DOHH2 (cell line): ENCODE data around the gene SENP5.
A peak's percentile ranks its signal among the peaks of the same experiment; 100 is the strongest.

ENCODE experiments used
- H3F3A ChIP-seq: fragments of 200-600 bp; sonication (generic), shearing (Covaris generic); 2 replicates; pipeline ENCODE4 v1.6.0; 2016; ENCODE audit warnings: antibody characterized with exemption, mild to moderate bottlenecking; ENCODE audit not compliant: control insufficient read depth, insufficient read depth
- H3K27ac ChIP-seq: fragments of 200-600 bp; sonication (generic); 2 replicates; pipeline ENCODE4 v1.5.1; 2014; ENCODE audit warnings: low read depth, mild to moderate bottlenecking, low read length, moderate library complexity
- H3K27me3 ChIP-seq: fragments of 200-600 bp; sonication (generic); 2 replicates; pipeline ENCODE4 v1.6.1; 2014; ENCODE audit warnings: mild to moderate bottlenecking, low read length, mixed read lengths; ENCODE audit not compliant: control insufficient read depth
- H3K36me3 ChIP-seq: fragments of 200-600 bp; sonication (generic); 2 replicates; pipeline ENCODE4 v1.6.1; 2014; ENCODE audit warnings: mild to moderate bottlenecking, low read length, moderate library complexity, mixed read lengths; ENCODE audit not compliant: control insufficient read depth
- H3K4me1 ChIP-seq: fragments of 200-600 bp; sonication (generic); 2 replicates; pipeline ENCODE4 v1.6.1; 2014; ENCODE audit warnings: mild to moderate bottlenecking, low read length, mixed read lengths; ENCODE audit not compliant: control insufficient read depth
- H3K4me2 ChIP-seq: fragments of 200-600 bp; sonication (generic); 2 replicates; pipeline ENCODE4 v1.6.0; 2014; ENCODE audit warnings: mild to moderate bottlenecking, low read length, moderate library complexity
- H3K4me3 ChIP-seq: fragments of 200-600 bp; sonication (generic); 2 replicates; pipeline ENCODE4 v1.5.1; 2014; ENCODE audit warnings: mild to moderate bottlenecking, low read length, mixed read lengths
- H3K79me2 ChIP-seq: fragments of 200-600 bp; sonication (generic); 2 replicates; pipeline ENCODE4 v1.6.1; 2014; ENCODE audit warnings: mild to moderate bottlenecking, low read length, mixed read lengths; ENCODE audit not compliant: control insufficient read depth
- H3K9me2 ChIP-seq: fragments of 200-600 bp; sonication (generic); replicated peaks from 2 replicates; pipeline ENCODE4 v1.6.1; 2014; ENCODE audit warnings: mild to moderate bottlenecking, low read length, mixed read lengths; ENCODE audit not compliant: control insufficient read depth
- H3K9me3 ChIP-seq: fragments of 200-600 bp; sonication (generic); 2 replicates; pipeline ENCODE4 v1.6.1; 2014; ENCODE audit warnings: antibody characterized with exemption, low read length, mixed read lengths; ENCODE audit not compliant: control insufficient read depth, insufficient read depth
- H4K20me1 ChIP-seq: fragments of 200-600 bp; sonication (generic); 2 replicates; pipeline ENCODE4 v1.6.0; 2014; ENCODE audit warnings: low read depth, mild to moderate bottlenecking, antibody characterized with exemption, low read length, moderate library complexity; ENCODE audit not compliant: control insufficient read depth, insufficient read depth
- EZH2phosphoT487 ChIP-seq: fragments of 200-600 bp; sonication (generic); IDR thresholded peaks from 2 replicates; pipeline ENCODE4 v1.6.1; 2017; ENCODE audit warnings: borderline replicate concordance, mild to moderate bottlenecking, antibody characterized with exemption, low read length, moderate library complexity, mixed read lengths
- TF ChIP-seq, protein P1 (sequence below): fragments of 200-600 bp; sonication (generic); IDR thresholded peaks from one replicate; pipeline ENCODE4 v1.5.1; 2014; ENCODE audit warnings: antibody characterized with exemption, mild to moderate bottlenecking, low read depth, low read length; ENCODE audit not compliant: poor library complexity, severe bottlenecking

SENP5 gene

GRCh38 chr3:196920733-196921132 is 53.0 kb downstream of the SENP5 start:
- Histone ChIP-seq H3K36me3 (peaks cover 26% of the 10 kb centered on the region), H3K9me2 (no peaks in the 10 kb centered on the region)
- TF ChIP-seq, protein P1, sequence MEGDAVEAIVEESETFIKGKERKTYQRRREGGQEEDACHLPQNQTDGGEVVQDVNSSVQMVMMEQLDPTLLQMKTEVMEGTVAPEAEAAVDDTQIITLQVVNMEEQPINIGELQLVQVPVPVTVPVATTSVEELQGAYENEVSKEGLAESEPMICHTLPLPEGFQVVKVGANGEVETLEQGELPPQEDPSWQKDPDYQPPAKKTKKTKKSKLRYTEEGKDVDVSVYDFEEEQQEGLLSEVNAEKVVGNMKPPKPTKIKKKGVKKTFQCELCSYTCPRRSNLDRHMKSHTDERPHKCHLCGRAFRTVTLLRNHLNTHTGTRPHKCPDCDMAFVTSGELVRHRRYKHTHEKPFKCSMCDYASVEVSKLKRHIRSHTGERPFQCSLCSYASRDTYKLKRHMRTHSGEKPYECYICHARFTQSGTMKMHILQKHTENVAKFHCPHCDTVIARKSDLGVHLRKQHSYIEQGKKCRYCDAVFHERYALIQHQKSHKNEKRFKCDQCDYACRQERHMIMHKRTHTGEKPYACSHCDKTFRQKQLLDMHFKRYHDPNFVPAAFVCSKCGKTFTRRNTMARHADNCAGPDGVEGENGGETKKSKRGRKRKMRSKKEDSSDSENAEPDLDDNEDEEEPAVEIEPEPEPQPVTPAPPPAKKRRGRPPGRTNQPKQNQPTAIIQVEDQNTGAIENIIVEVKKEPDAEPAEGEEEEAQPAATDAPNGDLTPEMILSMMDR = no peak
- no peak for TF ChIP-seq EZH2phosphoT487

GRCh38 chr3:196927571-196928453 is 60.1 kb downstream of the SENP5 start:
- Histone ChIP-seq H3K27ac (no peak overlapping the region), H3K9me3 (no peaks in the 10 kb centered on the region), H4K20me1 (no peaks in the 10 kb centered on the region), H3K4me1 (peaks cover 24% of the 10 kb centered on the region), H3K4me2 (no peak overlapping the region), H3K27me3 (no peaks in the 10 kb centered on the region), H3K36me3 (peaks cover 49% of the 10 kb centered on the region), H3K79me2 (no peaks in the 10 kb centered on the region), H3K4me3 (no peak overlapping the region), H3F3A (peaks cover 4% of the 10 kb centered on the region; the same call in 1 of the 2 replicates), H3K9me2 (no peaks in the 10 kb centered on the region)
- TF ChIP-seq EZH2phosphoT487 = no peak
- TF ChIP-seq, protein P1 = no peak

More at GRCh38 chr3:196920733-196921132, 53.0 kb downstream of the SENP5 start:
- Histone ChIP-seq H3K4me2 (no peak overlapping the region), H4K20me1 (no peaks in the 10 kb centered on the region), H3K4me3 (no peak overlapping the region), H3F3A (no peaks in the 10 kb centered on the region), H3K4me1 (peaks cover 7% of the 10 kb centered on the region), H3K27me3 (no peaks in the 10 kb centered on the region), H3K79me2 (no peaks in the 10 kb centered on the region), H3K9me3 (no peaks in the 10 kb centered on the region), H3K27ac (no peak overlapping the region)

GRCh38 chr3:196931157-196931556 is 63.4 kb downstream of the SENP5 start:
- Histone ChIP-seq H3K4me1 (peaks cover 24% of the 10 kb centered on the region), H3K9me2 (no peaks in the 10 kb centered on the region), H3K9me3 (no peaks in the 10 kb centered on the region), H3K27me3 (no peaks in the 10 kb centered on the region), H3K4me2 (peak overlapping the region; percentile 44), H3K27ac (peak overlapping the region; percentile 19; the same call in 1 of the 2 replicates), H3K4me3 (no peak overlapping the region), H3F3A (peaks cover 6% of the 10 kb centered on the region; the same call in 1 of the 2 replicates), H3K79me2 (no peaks in the 10 kb centered on the region), H4K20me1 (no peaks in the 10 kb centered on the region), H3K36me3 (peaks cover 66% of the 10 kb centered on the region)
- no peak for TF ChIP-seq EZH2phosphoT487
- TF ChIP-seq, protein P1 = no peak
